HFF-Myc (cell line): ENCODE measurements around the gene P3H2.

Experiments
- DNase-seq: peaks from one replicate; pipeline ENCODE4 v3.0.0-alpha.2; 2011; ENCODE audit warnings: low read depth; ENCODE audit errors: extremely low read depth
- H3K4me3 ChIP-seq: replicated peaks from 2 replicates; pipeline ENCODE4 v1.5.1; 2011; ENCODE audit warnings: low read depth, mild to moderate bottlenecking, control low read depth, low read length
- CTCF ChIP-seq: IDR thresholded peaks from 2 replicates; pipeline ENCODE4 v1.5.1; 2012; ENCODE audit warnings: mild to moderate bottlenecking, low read depth, low read length, control low read depth; ENCODE audit errors: missing control alignments

The P3H2 gene

GRCh38 chr3:190125436-190126068 lies 4.9 kb upstream of the P3H2 start:
- no peak for DNase-seq
- no peak for TF ChIP-seq CTCF
- H3K4me3 ChIP-seq: no peak overlapping the region

- TF ChIP-seq CTCF: no peak
- no peak for DNase-seq
- no peak overlapping the region for H3K4me3 ChIP-seq
These were observed 3.4 kb upstream of the P3H2 start for GRCh38 chr3:190124067-190124466.

- no peak overlapping the region for H3K4me3 ChIP-seq
- no peak for TF ChIP-seq CTCF
- no peak for DNase-seq
These were observed 1.6 kb upstream of the P3H2 start for GRCh38 chr3:190122198-190122771.

- H3K4me3 ChIP-seq: peak overlapping the region; percentile 63
- no peak for DNase-seq
- TF ChIP-seq CTCF: no peak
These were observed 686 bp upstream of the P3H2 start for GRCh38 chr3:190121383-190121782.

- H3K4me3 ChIP-seq: peak overlapping the region; percentile 63
- no peak for TF ChIP-seq CTCF
- no peak for DNase-seq
These were observed 322 bp upstream of the P3H2 start for GRCh38 chr3:190121061-190121377.

- peak overlapping the region; percentile 63 for H3K4me3 ChIP-seq
- DNase-seq: no peak
- TF ChIP-seq CTCF: no peak
These were observed 1.0 kb downstream of the P3H2 start for GRCh38 chr3:190119461-190120268.
